Left kidney (tissue), 2 donors: ENCODE data around the gene DPF3. TPM values are rescaled to one million over a fixed set of nuclear protein-coding genes. Genes with fewer than 3 reads are reported as not detected.
"Not testable (repeated sequence)": the region's sequence is repeated elsewhere in the genome, so short reads cannot be mapped to it uniquely, and the experiment has no call there.

Experiments used
- DNase-seq: peaks from one replicate; pipeline ENCODE4 v3.0.0-alpha.2; 2013
- polyA plus RNA-seq: library from polyadenylated mRNA; unstranded; fragments of 120-200 nt; gene quantifications from one replicate; pipeline ENCODE4 v1.2.1, GENCODE V29; 2013; ENCODE audit not compliant: insufficient read length

DPF3 gene
- polyA plus RNA-seq, 1 donor, result 5.3 TPM

GRCh38 chr14:72880164-72880563, 13.7 kb downstream of the DPF3 start:
- no peak for DNase-seq

- no peak for DNase-seq
These were observed 14.5 kb downstream of the DPF3 start for GRCh38 chr14:72879431-72879830.

GRCh38 chr14:72878746-72879145, 15.2 kb downstream of the DPF3 start:
- DNase-seq, result no peak

GRCh38 chr14:72876710-72877063, 17.2 kb downstream of the DPF3 start:
- no peak for DNase-seq

GRCh38 chr14:72876005-72876709, 17.7 kb downstream of the DPF3 start:
- DNase-seq, result no peak

- DNase-seq, result not testable (repeated sequence)
These were observed 23.0 kb downstream of the DPF3 start for GRCh38 chr14:72870878-72871277.

- no peak for DNase-seq
These were observed 24.2 kb downstream of the DPF3 start for GRCh38 chr14:72869407-72870329.

- no peak for DNase-seq
These were observed 25.4 kb downstream of the DPF3 start for GRCh38 chr14:72868500-72868899.

GRCh38 chr14:72864712-72865365, 29.1 kb downstream of the DPF3 start:
- no peak for DNase-seq

GRCh38 chr14:72863216-72864006, 30.5 kb downstream of the DPF3 start:
- DNase-seq, result no peak

- no peak for DNase-seq
These were observed 37.2 kb downstream of the DPF3 start for GRCh38 chr14:72856530-72857266.

GRCh38 chr14:72855913-72856312, 38.0 kb downstream of the DPF3 start:
- no peak for DNase-seq

- DNase-seq, result no peak
These were observed 41.7 kb downstream of the DPF3 start for GRCh38 chr14:72852194-72852593.

GRCh38 chr14:72851635-72852034, 42.3 kb downstream of the DPF3 start:
- no peak for DNase-seq

- no peak for DNase-seq
These were observed 43.5 kb downstream of the DPF3 start for GRCh38 chr14:72850360-72850759.

- DNase-seq, result no peak
These were observed 44.7 kb downstream of the DPF3 start for GRCh38 chr14:72849222-72849621.

- no peak for DNase-seq
These were observed 46.2 kb downstream of the DPF3 start for GRCh38 chr14:72847721-72848120.

GRCh38 chr14:72845683-72846082, 48.2 kb downstream of the DPF3 start:
- no peak for DNase-seq

- no peak for DNase-seq
These were observed 48.7 kb downstream of the DPF3 start for GRCh38 chr14:72845196-72845595.

GRCh38 chr14:72844524-72844923, 49.4 kb downstream of the DPF3 start:
- no peak for DNase-seq
